Right lobe of liver (tissue), 4 donors: ENCODE data around the gene HSFX3.
"Not testable (repeated sequence)": the region's sequence is repeated elsewhere in the genome, so short reads cannot be mapped to it uniquely, and the experiment has no call there.

ENCODE experiments used
- CTCF ChIP-seq, 4 donors: fragments of 200-600 bp in 3 of 4; fragments of 450-650 bp in 1 of 4; IDR thresholded peaks; one replicate each; pipeline versions ENCODE4 v1.5.1 to v1.8.0; 2016 to 2022; ENCODE audit warnings: antibody characterized with exemption in 4 of 4, mild to moderate bottlenecking in 2 of 4
- POLR2A ChIP-seq: fragments of 450-650 bp; IDR thresholded peaks from one replicate; pipeline ENCODE4 v1.6.1; 2017; ENCODE audit warnings: antibody characterized with exemption, mild to moderate bottlenecking
- donor health status: DM: no; HTN: no; CAD: no.
- donor health status: DM: no; HTN: no; CAD: no.
- donor health status: DM: no; HTN: yes; CAD: no.

- not testable (repeated sequence) for TF ChIP-seq CTCF (IDR thresholded peaks at IDR 0.05); POLR2A
These were observed 29.0 kb downstream of the HSFX3 start for GRCh38 chrX:149520636-149521277.
